OCI-M1 (cell line): ENCODE measurements around the gene ANKRD13B.

ENCODE experiments used
- DNase-seq: peaks from one replicate; lab custom pipeline; 2025; lab: John Stamatoyannopoulos, UW

ANKRD13B gene

DNA sequence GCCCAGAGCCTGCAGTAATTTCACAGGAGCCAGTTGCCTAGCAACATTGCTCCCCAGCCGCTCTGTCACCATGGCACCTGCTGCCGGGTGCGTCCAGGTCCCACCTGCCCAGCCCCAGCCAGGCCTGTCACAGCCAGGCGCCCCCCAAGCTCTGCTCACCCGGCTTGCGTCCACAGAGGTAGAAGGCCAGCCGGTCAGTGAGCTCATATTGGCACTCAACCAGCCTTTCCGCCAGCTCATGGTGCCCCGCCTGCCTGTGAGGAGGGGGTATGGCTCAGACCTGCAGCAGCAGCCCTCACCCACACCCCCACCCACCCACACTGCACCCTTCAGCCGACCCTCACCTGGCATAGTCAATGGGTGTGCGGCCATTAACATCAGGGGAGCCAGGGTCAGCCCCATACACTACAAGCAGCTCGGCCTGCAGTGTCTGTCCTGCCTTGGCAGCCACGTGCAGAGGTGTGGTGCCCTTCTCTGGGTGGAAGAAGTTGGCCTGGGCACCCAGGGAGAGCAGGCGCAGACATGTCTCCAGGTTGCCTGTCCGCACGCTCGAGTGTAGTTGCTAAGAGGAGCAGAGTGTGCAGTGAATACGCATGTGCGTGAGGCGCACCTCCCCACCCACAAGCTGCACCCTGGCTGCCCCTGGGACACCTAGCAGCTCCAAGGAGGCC lies 11.2 kb upstream of the ANKRD13B start:
- no peak for DNase-seq

DNA sequence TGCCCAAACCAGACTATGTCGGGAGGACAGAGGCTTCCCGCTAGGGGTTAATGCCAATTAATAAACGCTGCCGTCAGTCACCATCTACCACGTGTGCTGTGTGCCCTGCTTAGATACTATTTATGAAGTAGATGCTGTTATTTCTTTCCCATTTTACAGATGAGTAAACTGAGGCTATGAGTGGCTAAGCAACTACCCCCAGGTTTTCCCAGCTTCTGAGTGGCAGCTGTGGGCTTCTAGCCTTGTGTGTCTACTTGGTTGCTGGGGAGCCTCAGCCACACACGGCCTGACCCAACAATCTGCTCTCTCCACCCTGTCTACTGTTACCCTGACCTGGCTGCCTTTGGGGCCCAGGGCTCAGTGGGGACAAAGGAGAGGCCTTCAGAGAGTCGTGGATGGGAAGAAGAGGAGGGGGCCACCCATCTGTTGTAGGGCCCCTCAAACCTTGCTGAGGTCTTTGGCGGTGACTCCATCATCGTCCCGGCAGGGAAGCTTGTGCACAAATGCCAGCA lies 10.6 kb upstream of the ANKRD13B start:
- DNase-seq = no peak

DNA sequence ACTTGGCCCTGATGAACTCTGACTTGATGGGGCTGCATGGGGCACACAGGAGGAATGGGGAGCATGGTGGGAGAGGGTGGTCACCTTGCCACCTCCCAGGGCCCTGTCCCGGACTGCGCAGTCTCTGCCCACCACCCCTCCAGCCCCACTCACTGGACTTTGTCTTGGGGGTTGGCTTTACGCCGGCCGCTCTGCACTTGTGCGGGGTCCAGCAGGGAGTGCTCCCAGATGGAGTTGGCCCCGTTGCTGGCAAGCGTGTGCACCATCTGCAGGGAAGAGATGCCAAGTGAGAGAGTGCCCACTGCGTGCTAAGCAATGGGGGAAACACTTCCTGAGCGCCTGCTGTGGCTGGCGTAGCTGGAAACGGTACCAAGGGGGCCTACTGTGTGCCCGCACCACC lies 10.2 kb upstream of the ANKRD13B start:
- DNase-seq = no peak

DNA sequence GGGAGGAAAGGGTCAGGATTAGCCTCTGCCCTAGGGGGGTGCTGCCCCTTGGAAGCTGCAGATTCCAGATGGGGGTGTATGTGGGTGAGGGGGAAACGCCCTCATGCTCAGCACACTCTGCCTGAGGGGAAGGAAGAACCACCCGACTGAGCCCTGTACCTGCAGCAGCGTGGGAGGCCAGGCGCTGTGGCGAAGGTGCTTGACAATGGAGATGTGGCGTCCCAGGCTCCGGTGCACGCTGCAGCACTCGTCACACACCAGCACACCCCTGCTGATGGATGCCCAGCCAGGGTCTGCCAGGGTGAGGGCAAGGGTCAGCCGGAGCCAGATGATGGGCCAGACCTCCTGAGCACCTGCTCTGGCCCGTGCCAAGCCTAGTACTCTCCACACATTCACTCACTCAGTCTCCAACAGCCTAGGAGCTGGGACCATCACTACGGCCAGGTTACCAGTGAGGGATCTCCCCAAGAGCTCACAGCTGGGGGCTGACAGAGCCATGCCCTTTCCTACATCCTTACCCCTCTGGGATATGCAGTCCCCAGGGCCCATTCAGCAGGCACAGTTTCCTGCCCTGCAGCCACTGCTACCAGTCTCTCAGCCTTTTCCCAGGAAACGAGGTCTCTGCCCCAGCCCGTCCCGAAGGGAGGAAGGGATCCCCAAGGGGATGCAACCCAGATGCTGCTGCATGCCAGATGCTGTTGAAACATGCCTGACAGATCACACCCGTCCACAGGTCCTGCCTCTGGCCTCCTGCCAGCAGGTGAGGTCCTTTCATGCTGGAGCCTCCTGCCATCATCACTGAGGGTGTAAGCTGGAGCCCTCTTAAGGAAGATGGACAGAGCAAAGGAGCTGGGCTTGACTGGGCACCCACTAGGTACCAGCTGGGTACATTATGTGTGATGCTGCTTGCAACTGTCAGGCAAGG lies 9.3 kb upstream of the ANKRD13B start:
- DNase-seq = no peak

DNA sequence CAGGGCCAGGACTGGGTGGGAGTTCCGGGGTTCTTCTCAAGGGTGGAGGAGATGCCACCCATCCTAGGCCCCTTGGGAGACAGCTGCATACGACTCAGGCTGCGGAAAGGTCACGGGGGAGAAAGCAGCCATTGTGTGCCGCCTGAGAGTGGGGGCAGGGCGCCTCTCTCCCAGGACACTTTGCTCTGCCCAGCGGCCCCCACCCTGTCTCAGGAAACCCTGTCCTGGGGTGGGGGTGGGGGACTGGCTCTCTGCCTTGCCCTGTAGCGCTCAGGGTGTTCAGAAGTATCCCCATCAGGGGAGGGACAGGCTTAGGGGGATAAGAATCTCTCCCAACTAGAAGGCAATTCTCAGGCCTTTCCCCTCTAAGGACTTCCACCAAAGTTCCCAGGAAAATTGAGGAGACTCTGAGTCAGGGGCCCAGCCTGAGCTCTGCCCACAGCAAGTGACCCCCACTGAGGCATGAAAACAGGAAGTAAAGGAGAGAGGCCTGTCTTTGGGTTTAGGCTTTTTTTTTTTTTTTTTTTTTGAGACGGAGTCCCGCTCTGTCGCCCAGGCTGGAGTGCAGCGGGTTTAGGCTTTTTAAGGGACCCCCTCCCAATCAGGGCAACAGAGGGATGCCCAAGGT lies 8.4 kb upstream of the ANKRD13B start:
- no peak for DNase-seq

DNA sequence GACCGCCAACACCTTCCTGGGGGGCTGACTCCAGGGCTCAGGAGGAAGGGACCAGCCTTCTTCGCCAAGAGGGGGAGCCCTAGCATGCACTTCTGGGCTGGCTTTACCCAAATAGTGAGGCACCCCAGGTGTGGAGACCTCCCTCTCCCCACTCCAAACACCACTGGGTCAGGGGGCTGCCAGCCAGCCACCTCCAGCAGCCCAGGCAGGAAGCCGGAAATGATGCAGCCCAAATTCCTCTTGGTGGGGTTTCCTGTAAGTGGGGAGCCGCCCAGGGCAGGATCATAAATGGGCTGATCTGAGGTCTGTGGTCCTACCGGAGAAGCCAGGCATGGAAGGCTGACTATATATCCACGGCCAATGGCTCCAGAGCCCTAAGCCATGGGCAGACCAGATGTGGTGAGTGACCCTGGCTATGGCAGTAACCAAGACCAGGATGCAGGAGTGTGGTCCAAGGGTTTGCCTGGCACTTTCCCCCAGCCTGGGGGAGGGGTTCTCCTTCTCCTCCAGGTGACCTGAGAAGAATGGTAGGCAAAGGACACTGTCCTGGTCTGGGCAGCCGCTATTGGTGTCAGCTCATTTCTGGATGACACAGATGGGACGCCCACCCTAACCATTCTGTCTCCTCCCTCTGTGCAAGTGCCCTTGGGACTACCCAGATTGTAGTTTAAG lies 7.7 kb upstream of the ANKRD13B start:
- no peak for DNase-seq

DNA sequence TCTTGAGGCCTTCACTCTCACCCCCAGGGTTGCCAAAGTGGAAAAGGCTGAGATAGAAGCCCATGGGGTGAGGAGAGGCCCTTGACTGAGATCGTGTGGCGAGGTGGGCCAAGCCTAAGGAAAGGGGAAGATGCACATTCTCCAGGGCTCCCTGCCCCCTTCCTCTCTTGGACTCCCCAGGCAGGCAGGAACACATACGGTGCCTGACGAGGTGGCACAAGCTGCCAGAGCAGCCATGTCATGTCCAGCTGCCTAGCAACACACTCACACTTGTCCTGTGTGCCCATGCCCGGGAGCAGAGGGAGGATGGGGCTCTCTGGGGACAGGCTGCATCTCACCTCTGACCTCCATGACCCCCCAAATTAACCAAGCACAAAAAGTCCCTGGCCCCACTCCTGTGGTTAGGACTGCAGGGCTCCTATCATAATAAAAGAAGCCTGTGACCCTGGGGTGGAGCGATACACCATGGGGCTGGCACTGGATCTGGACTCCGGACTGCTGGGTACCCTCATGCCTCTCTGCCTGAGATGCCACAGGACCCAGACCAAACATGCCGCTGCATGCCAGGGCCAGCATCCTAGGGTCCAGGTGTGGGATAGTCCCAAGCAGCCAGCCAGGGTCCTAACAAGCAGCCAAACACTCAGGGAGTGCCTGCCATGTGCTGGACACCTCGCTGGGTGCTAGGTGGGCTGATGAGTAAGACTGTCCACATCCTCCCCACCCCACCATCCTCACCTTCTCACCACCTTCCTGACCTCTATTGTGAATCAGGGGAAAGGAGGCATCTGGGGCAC lies 6.1 kb upstream of the ANKRD13B start:
- no peak for DNase-seq

DNA sequence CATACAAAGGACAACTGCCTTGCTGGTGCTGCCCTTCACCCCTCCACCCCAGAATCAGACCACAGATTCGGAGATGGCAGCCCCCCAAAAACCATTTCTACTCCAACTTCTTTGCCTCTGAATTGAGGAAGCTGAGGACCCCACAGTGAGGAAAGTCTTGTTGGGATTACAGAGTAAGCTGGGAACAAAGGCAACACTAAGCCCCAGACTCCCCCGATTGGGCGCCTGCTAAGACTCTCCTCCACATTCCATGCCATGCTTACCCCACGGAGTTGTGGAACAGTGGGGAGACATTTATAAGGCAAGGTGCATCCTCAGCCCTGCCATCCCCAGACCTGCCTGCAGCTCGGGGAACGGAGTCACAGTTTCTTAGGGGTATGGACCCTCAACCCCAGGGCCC lies 5.3 kb upstream of the ANKRD13B start:
- no peak for DNase-seq

DNA sequence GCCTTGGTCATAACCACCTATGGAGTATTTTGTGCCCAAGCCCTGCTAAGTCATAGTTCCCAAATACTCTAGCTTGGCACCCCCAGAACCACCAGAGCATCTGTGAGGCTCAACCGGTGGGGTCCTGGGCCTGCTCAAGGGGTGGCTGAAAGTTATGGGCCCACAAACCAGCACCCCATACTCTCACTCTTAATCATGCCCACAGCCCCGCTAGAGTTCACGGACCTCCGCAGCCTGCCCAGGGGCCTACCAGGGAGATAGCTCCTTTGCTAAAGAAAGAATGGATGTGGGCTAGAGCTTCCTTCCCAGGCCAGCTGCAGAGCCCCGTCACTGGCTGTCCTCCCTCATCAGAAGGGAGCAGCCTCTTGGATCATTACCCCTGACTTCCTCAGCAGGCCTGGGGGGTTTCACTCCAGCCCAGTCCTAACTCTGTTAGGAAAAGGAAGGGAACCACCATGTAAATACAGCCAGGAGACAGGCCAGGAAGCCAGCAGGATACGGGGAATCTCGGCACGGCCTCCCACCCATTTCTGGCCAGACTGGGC lies 4.8 kb upstream of the ANKRD13B start:
- no peak for DNase-seq

DNA sequence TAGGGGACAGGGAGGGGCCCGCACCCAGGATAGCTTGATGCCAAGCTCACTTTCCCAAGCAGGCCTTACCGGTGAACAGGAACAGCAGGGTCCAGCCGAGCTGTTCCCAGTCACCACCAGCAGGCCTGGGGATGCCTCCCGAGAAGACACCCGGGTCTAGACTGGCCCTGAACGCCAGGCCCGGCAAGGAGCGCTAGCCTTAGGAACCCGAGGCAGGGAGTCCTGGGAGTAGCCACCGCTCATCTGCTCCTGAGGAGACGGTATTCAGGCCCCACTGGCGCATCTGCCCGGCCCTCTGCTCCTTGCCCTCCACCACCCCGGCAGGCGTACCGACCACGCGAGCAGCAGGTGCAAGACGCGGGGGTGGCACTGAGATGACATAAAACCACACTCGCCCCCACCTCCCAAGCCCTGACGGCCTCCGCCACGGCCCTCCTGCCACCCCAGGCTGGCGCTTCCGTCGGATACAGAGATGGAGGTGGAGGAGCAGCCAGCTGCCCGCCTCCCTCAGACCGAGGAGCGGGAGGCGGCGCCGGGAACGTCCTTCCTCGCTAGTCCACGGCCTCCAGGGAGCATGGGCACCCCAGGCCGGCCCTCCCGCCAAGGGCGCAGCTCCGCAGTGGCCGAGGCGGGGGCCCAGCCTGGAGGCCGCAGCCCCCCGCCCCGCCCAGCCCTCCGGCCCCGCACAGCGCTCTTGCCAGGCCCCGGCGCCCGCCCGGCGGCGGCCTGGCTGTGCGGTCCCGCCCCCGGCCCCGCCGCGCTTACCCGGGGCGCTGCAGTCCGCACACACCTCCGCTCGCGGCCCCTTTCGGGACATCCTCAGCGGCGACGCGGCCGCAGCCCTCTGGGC lies 4.1 kb upstream of the ANKRD13B start:
- DNase-seq = peak; percentile 66

DNA sequence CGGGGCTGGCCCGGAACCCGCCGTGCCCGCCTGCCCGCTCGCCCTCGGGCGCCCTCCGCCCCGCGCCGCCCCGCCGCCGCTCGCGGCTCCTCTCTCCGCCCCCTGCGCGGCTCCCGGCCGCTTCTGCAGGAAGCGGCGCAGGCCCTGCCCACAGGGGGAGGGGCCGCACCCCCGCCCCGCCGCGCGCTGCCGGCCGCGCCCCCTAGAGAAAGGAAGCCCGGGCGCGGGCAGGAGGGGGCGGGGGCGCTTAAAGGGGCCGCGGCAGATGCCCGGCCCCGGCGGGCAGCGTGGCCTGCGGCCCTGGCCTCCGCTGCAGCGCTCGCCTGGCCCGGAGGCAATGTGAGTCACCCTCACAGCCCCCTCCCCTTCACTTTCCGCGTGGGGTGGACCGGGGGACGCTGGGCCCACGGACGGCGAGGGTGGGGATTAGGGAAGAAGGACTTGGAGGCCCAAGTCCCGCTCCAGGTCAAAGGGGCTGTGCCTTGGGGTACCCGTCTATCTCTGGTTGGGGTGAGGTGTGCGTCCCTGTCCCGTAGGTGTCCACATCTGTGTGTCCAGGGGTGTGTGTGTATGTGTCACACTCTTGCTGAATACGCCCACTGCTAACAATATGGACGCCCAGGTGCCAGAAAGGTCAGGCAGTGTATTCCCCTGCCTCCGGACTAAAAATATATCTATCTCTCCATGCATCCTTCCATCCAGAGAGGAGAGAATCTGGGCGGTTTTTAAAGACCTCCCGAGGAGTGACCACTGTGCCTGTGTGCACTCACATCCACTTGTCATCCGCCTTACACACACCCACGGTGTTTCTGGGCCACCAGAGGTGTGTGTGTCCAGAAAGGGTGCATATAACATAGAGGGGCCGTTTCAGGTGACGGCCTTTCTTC lies 3.2 kb upstream of the ANKRD13B start, which contains the start of gene GIT1:
Gene GIT1, minus strand, starts transcription at position 125 of the 887 bp plus-strand sequence. CDS start 270 bp downstream, outside the sequence.
- peak; percentile 95 for DNase-seq

DNA sequence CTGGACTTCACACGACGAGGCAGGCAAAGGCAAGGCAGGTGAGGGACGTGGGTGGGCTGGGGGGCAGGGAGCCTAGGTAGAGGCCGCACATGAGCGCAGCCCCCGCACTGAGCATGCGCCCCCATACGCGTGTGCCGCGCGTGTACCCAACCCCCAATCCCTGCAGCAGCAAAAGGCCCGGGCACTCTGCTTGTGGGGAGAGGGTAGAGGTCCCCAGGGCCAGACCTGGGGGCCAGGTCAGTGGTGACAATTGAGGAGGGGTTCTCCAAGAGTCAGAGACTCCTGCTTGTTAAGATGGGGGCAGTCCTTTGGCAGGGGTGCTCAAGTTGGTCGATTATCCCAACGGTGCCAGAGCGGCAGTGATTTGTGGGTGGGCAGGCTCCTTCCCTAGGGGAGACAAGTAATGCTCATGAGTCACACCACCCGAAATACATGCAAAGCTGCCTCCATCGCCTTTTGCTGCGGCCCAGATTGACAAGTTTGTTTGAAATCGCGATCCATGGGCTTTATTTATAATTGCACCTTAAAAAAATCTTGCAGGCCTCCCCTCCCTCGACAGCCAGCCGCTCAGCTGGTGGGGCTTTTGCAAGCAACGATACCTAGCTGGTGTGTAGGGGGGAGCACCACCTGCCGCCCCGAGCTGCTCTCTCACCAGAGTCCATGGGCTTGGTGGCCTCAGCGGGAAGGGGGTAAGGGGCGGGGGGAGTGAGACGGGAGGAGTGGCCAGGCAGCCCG lies 2.4 kb upstream of the ANKRD13B start:
- DNase-seq = no peak

DNA sequence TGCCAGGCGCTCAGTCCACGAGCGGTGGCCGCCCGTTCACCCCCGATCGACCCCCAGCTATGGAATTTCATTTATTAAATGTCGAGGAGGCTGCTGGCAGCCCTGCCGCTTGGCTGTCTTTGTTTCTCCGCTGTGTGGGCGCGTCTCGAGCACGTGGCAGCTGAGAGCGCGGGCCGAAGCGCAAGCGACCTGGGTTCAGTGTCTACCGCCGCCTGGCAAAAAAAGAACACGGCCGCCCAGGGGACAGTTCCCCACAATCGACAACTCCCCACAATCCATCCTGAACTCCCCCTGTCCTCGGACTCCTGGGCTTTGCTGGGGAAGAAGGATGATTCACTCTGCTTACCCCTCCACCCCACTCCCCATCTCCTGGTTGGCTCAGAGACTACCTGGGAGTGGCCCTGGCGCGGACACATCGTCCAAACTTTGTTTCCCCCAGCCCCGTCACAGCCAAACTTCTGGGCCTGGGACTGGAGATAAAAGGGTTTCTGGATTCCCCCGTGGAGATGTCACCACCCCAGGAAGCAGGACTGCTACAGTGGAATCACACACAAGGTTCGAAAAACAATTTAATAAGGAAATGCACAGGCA lies 1.7 kb upstream of the ANKRD13B start:
- DNase-seq = no peak

DNA sequence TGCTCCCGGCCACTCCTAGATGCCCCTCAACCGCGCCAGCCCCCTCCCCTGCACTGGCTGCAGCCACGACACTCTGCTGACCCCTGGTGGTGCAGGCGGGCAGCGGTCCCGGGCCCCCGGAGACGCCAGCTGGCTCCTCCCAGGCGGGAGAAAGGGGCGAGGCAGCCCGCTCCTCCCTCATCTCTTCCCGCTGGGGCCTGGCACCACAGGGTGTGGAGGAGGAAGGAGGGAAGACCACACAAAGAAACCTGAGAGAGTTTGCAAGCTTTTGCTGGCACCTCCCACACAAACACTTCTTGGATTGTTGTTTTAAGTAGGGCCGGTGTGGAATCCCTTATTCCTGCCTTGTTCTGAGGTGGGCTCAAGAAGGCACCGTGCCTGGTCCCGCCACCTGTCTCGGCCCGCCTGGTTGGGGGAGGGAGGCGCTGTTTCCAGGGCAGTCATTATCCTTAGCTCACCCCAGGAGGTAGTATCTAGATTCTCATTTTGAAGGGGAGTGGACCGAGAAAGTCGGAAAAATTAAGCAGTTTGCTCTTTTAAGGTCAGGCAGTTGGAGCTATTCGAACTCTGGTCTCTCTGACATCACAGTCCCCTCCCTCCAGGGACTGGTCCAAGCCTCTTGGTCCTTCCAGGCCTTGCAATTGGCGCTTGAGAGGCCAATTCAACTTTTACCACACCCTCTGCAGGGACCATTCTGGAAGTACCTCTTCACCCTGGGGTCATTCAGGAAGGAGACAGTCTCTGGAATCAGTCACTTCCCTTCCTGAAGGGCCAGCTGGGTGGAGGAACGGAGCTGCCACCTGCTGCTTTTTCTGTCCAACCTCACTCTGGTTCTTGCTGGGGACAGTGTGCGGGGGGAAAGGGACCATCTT lies 959 bp upstream of the ANKRD13B start:
- DNase-seq = peak; percentile 96

DNA sequence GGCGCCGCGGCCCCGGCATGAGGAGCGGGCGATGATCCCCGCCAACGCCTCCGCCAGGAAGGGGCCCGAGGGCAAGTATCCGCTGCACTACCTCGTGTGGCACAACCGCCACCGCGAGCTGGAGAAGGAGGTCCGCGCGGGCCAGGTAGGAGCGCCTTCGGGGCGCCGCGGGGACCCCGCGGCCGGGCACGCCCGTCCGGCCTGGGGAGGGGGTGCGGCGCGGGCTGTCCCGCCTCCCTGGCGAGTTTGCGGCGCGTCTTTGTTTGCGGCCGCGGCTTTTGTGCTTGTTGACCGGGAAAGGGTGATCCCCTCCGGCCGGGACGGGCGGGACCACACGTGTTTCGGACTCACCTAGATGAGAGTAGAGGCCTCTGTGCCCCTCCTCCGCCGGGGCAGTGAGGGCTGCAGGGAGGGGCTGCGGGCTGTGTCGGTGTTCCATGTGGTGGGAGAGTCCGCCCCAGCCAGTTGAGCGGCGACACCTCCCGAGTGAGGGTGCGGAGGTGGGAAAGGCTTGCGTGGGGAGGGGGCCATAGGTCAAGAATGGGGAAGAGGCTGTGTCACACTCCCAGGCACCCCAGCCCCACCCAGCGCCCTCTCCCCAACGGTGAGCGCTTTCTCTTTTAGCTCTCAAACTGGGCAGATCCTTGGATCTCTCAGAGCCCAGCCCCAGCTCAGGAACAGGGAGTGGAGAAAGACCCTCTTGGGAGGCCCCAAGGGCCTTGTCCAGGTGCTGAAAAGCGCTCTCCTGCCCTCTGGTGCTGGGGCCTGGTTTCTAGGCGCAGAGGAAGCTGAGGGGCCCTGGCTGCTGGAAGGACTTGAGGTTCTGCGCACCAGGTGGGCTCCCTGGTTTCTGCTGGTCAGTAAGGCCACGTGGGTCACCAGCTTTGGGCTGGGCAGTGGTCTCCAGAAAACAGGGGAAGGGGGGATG lies 923 bp downstream of the ANKRD13B start:
- DNase-seq = peak; percentile 52
